ENCODE results near the gene TTC34.
"Not testable (repeated sequence)": the region's sequence is repeated elsewhere in the genome, so short reads cannot be mapped to it uniquely, and the experiment has no call there.

DNA sequence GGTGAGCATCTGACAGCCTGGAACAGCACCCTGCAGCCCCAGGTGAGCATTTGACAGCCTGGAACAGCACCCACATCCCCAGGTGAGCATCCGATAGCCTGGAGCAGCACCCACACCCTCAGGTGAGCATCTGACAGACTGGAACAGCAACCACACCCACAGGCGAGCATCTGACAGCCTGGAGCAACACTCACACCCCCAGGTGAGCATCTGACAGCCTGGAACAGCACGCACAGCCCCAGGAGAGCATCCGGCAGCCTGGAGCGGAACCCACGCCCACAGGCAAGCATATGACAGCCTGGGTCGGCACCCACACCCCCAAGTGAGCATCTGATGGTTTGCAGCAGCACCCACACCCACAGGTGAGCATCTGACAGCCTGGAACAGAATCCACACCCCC, 117.5 kb downstream of the TTC34 start:
- TF ChIP-seq, protein P1, sequence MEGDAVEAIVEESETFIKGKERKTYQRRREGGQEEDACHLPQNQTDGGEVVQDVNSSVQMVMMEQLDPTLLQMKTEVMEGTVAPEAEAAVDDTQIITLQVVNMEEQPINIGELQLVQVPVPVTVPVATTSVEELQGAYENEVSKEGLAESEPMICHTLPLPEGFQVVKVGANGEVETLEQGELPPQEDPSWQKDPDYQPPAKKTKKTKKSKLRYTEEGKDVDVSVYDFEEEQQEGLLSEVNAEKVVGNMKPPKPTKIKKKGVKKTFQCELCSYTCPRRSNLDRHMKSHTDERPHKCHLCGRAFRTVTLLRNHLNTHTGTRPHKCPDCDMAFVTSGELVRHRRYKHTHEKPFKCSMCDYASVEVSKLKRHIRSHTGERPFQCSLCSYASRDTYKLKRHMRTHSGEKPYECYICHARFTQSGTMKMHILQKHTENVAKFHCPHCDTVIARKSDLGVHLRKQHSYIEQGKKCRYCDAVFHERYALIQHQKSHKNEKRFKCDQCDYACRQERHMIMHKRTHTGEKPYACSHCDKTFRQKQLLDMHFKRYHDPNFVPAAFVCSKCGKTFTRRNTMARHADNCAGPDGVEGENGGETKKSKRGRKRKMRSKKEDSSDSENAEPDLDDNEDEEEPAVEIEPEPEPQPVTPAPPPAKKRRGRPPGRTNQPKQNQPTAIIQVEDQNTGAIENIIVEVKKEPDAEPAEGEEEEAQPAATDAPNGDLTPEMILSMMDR (IDR thresholded peaks at IDR 0.05): not testable (repeated sequence)
- TF ChIP-seq, protein P2, sequence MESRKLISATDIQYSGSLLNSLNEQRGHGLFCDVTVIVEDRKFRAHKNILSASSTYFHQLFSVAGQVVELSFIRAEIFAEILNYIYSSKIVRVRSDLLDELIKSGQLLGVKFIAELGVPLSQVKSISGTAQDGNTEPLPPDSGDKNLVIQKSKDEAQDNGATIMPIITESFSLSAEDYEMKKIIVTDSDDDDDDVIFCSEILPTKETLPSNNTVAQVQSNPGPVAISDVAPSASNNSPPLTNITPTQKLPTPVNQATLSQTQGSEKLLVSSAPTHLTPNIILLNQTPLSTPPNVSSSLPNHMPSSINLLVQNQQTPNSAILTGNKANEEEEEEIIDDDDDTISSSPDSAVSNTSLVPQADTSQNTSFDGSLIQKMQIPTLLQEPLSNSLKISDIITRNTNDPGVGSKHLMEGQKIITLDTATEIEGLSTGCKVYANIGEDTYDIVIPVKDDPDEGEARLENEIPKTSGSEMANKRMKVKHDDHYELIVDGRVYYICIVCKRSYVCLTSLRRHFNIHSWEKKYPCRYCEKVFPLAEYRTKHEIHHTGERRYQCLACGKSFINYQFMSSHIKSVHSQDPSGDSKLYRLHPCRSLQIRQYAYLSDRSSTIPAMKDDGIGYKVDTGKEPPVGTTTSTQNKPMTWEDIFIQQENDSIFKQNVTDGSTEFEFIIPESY (IDR thresholded peaks at IDR 0.05; ENCODE audit: borderline replicate concordance, low read depth): not testable (repeated sequence)
